A549 (cell line): Measurements from ENCODE around the gene MXRA7. TPM values are rescaled to one million over a fixed set of nuclear protein-coding genes. Genes with fewer than 3 reads are reported as not detected.

Experiments used
- ATAC-seq, 2 experiments: fragments of 200-7000 bp in 1 of 2; fragments of >200 bp in 1 of 2; cut with Nextera tagmentation in 1 of 2; cut with Tn5 transposase in 1 of 2; 3 replicates each; pipeline versions ENCODE4 v1.8.0 to v1.9.1; 2018 to 2020; ENCODE audit warnings: mild to moderate bottlenecking in 1 of 2, moderate library complexity in 1 of 2
- CTCF ChIA-PET: fragments of 300-600 bp; sonication (Branson Sonifier 250); formaldehyde crosslinking; extraction: SDS; loops from one replicate; lab custom pipeline; 2021; ENCODE audit warnings: antibody characterized with exemption, inconsistent platforms; lab: Yijun Ruan, JAX
- POLR2A ChIA-PET: fragments of 350-600 bp; formaldehyde crosslinking; extraction: SDS; loops from one replicate; lab custom pipeline; 2021; ENCODE audit warnings: antibody characterized with exemption, inconsistent platforms; lab: Yijun Ruan, JAX
- DNase-seq, 2 experiments: peaks; one replicate each; pipeline versions ENCODE4 v3.0.0 to v3.0.0-alpha.2; 2011 to 2016; ENCODE audit warnings: low read depth in 1 of 2, low spot score in 1 of 2
- FAIRE-seq: peaks from 2 replicates; lab custom pipeline; 2011; peaks lifted over from hg19 to GRCh38; lab: Jason Lieb, UNC
- H3K27ac ChIP-seq, 2 experiments: fragments of >200 bp; sonication (Bioruptor Twin); formaldehyde crosslinking; 3 replicates each; pipeline ENCODE4 v1.5.1; 2016 to 2017
- H3K4me1 ChIP-seq: fragments of >200 bp; sonication (Bioruptor Twin); formaldehyde crosslinking; 3 replicates; pipeline ENCODE4 v1.6.1; 2016
- H3K4me2 ChIP-seq: fragments of >200 bp; sonication (Bioruptor Twin); formaldehyde crosslinking; 3 replicates; pipeline ENCODE4 v1.6.1; 2016
- H3K4me3 ChIP-seq: fragments of >200 bp; sonication (Bioruptor Twin); formaldehyde crosslinking; 3 replicates; pipeline ENCODE4 v1.5.1; 2016
- H3K9me3 ChIP-seq: fragments of >200 bp; sonication (Bioruptor Twin); formaldehyde crosslinking; 3 replicates; pipeline ENCODE4 v1.6.1; 2016
- BHLHE40 ChIP-seq: IDR thresholded peaks from 2 replicates; pipeline ENCODE4 v1.6.1; 2012; ENCODE audit warnings: low read depth, low read length, inconsistent platforms
- CBX2 ChIP-seq: fragments of 200-600 bp; sonication (generic); IDR thresholded peaks from 2 replicates; pipeline ENCODE4 v1.6.1; 2016; ENCODE audit warnings: low read depth, mild to moderate bottlenecking, borderline replicate concordance
- CHD2 ChIP-seq: fragments of 150-350 bp; IDR thresholded peaks from 2 replicates; pipeline ENCODE4 v1.6.1; 2014; ENCODE audit warnings: low read length; ENCODE audit not compliant: partially characterized antibody
- EHMT2 ChIP-seq: fragments of 200-600 bp; sonication (generic); IDR thresholded peaks from 2 replicates; pipeline ENCODE4 v1.6.1; 2016; ENCODE audit warnings: antibody characterized with exemption, low read depth, mild to moderate bottlenecking, moderate library complexity
- EP300 ChIP-seq, 2 experiments: fragments of >200 bp; sonication (Bioruptor Twin); formaldehyde crosslinking; IDR thresholded peaks; 2 replicates in 1 of 2; 3 replicates in 1 of 2; pipeline ENCODE4 v1.6.1; 2016 to 2017
- FOSB ChIP-seq: fragments of 250-450 bp; sonication (Bioruptor Pico); IDR thresholded peaks from 2 replicates; pipeline ENCODE4 v1.5.0; 2020; ENCODE audit warnings: mild to moderate bottlenecking, moderate library complexity
- FOSL2 ChIP-seq, 2 experiments: fragments of 450-650 bp in 1 of 2; fragments of >200 bp in 1 of 2; sonication (Bioruptor Twin) in 1 of 2; formaldehyde crosslinking; IDR thresholded peaks; 2 replicates each; pipeline versions ENCODE4 v1.5.0 to v1.6.1; 2016 to 2020; ENCODE audit warnings: mild to moderate bottlenecking in 1 of 2, moderate library complexity in 1 of 2
- GATA3 ChIP-seq: IDR thresholded peaks from 2 replicates; pipeline ENCODE4 v1.6.1; 2012; ENCODE audit warnings: borderline replicate concordance
- HEYL ChIP-seq: fragments of 250-450 bp; sonication (Bioruptor Pico); IDR thresholded peaks from 2 replicates; pipeline ENCODE4 v1.8.0; 2021; ENCODE audit warnings: mild to moderate bottlenecking, moderate library complexity
- HOXA7 ChIP-seq: fragments of 250-450 bp; sonication (Bioruptor Pico); IDR thresholded peaks from 2 replicates; pipeline ENCODE4 v1.5.0; 2020; ENCODE audit warnings: mild to moderate bottlenecking, moderate library complexity
- HOXB13 ChIP-seq: fragments of 250-450 bp; sonication (Bioruptor Pico); IDR thresholded peaks from 2 replicates; pipeline ENCODE4 v1.5.0; 2020; ENCODE audit warnings: low read depth, mild to moderate bottlenecking, moderate library complexity
- HOXB5 ChIP-seq: fragments of 250-450 bp; sonication (Bioruptor Pico); IDR thresholded peaks from 2 replicates; pipeline ENCODE4 v1.5.0; 2020; ENCODE audit warnings: mild to moderate bottlenecking, moderate library complexity
- JUNB ChIP-seq: fragments of >200 bp; sonication (Bioruptor Twin); formaldehyde crosslinking; IDR thresholded peaks from 2 replicates; pipeline ENCODE4 v1.6.1; 2016
- KDM1A ChIP-seq: fragments of 200-600 bp; sonication (generic); IDR thresholded peaks from 2 replicates; pipeline ENCODE4 v1.6.1; 2016; ENCODE audit warnings: low read depth, mild to moderate bottlenecking
- MAZ ChIP-seq: fragments of 150-350 bp; IDR thresholded peaks from 2 replicates; pipeline ENCODE4 v1.6.1; 2014; ENCODE audit warnings: antibody characterized with exemption, low read depth, low read length, borderline replicate concordance
- MYC ChIP-seq: IDR thresholded peaks from 2 replicates; pipeline ENCODE4 v1.6.1; 2012; ENCODE audit warnings: mild to moderate bottlenecking, inconsistent platforms, low read length, improper control_type of control experiment, borderline replicate concordance
- PHF8 ChIP-seq: fragments of 200-600 bp; sonication (generic); IDR thresholded peaks from 2 replicates; pipeline ENCODE4 v1.6.1; 2016; ENCODE audit warnings: low read depth, mild to moderate bottlenecking, antibody characterized with exemption, moderate library complexity, borderline replicate concordance
- POLR2A ChIP-seq: IDR thresholded peaks from 2 replicates; pipeline ENCODE4 v1.6.1; 2012; ENCODE audit warnings: mild to moderate bottlenecking, low read length
- POLR2AphosphoS2 ChIP-seq: conservative IDR thresholded peaks from 2 replicates; pipeline ENCODE4 v1.6.1; 2012; ENCODE audit warnings: low read length, improper control_type of control experiment, inconsistent platforms
- RARB ChIP-seq: fragments of 250-450 bp; sonication (Bioruptor Pico); IDR thresholded peaks from 2 replicates; pipeline ENCODE4 v1.8.0; 2021; ENCODE audit warnings: mild to moderate bottlenecking, moderate library complexity
- RNF2 ChIP-seq: fragments of 200-600 bp; sonication (generic); IDR thresholded peaks from 2 replicates; pipeline ENCODE4 v1.6.1; 2016; ENCODE audit warnings: low read depth, mild to moderate bottlenecking, antibody characterized with exemption, moderate library complexity, borderline replicate concordance
- SMC3 ChIP-seq: fragments of >200 bp; sonication (Bioruptor Twin); formaldehyde crosslinking; IDR thresholded peaks from 3 replicates; pipeline ENCODE4 v1.6.1; 2018; ENCODE audit warnings: inconsistent platforms
- ZFP36 ChIP-seq: fragments of 450-650 bp; IDR thresholded peaks from 2 replicates; pipeline ENCODE4 v1.6.1; 2014; ENCODE audit warnings: borderline replicate concordance; ENCODE audit not compliant: partially characterized antibody
- ZNF302 ChIP-seq: fragments of 250-450 bp; sonication (Bioruptor Pico); IDR thresholded peaks from 2 replicates; pipeline ENCODE4 v1.9.0; 2021; ENCODE audit warnings: inconsistent platforms, mild to moderate bottlenecking, moderate library complexity
- WGBS: methylation state at CpG from one replicate; pipeline ENCODE4 v1.1.6; 2017; ENCODE audit errors: missing lambda C conversion rate; 5-methylcytosine and 5-hydroxymethylcytosine counted together
- polyA plus RNA-seq, 4 experiments: library from polyadenylated mRNA; depleted of rRNA in 3 of 4; stranded (reverse); fragments of >200 nt; fragmentation: RNase III in 1 of 4; extraction: RNeasy Plus Mini Kit Qiagen cat#74134 plus additional on column Dnase treatment in 1 of 4; gene quantifications; 2 replicates in 3 of 4; 3 replicates in 1 of 4; pipeline ENCODE4 v1.2.3, GENCODE V29; 2011 to 2017
- TF ChIP-seq, protein P1 (sequence below): fragments of 150-350 bp; IDR thresholded peaks from 2 replicates; pipeline ENCODE4 v1.6.1; 2014; ENCODE audit warnings: low read depth, mild to moderate bottlenecking, low read length
- TF ChIP-seq, protein P2 (sequence below): fragments of >200 bp; sonication (Bioruptor Twin); formaldehyde crosslinking; IDR thresholded peaks from 3 replicates; pipeline ENCODE4 v1.5.1; 2016
- TF ChIP-seq, protein P3 (sequence below): fragments of 450-650 bp; IDR thresholded peaks from 2 replicates; pipeline ENCODE4 v1.6.1; 2014; ENCODE audit warnings: antibody characterized with exemption
- TF ChIP-seq, protein P4 (sequence below): IDR thresholded peaks from 2 replicates; pipeline ENCODE4 v1.6.1; 2012; ENCODE audit warnings: low read depth, borderline replicate concordance
- TF ChIP-seq, protein P5 (sequence below): IDR thresholded peaks from 2 replicates; pipeline ENCODE4 v1.6.1; 2012
- TF ChIP-seq, protein P6 (sequence below): fragments of >200 bp; sonication (Bioruptor Twin); formaldehyde crosslinking; IDR thresholded peaks from 2 replicates; pipeline ENCODE4 v1.6.1; 2016
- TF ChIP-seq, protein P7 (sequence below): IDR thresholded peaks from 2 replicates; pipeline ENCODE4 v1.6.1; 2012

MXRA7 gene
- polyA plus RNA-seq, 2 of the 4 experiments (the other 2 are of a cell fraction) = 47.8 to 57.2 TPM

DNA sequence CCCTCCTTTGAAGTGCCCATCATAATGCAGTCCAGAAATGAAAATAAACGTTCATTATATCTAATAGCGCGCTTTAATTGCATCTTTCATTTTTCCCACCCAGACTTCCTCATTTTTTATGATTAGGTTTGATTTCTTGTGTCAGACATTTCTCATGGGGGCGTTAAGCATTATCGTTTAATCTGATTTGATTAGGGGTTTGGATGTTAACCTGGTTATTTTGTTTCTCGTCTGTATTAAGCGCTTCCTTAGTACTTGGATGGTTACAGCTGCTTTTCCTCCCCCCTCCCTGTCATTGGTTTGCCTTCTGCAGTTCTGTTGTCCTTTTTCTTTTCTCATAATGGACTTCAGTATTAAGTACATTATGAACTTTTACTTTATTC is 27.7 kb upstream of the MXRA7 start:
- H3K4me3 ChIP-seq = peak overlapping the region; percentile 95
- no peak for FAIRE-seq
- POLR2A ChIA-PET = interaction anchor here (1.0 to 1.1 kb wide), 4 partner anchors 11 to 181 kb away, joined by 3 to 8 read pairs (median 4); partner anchors contain the start of genes JMJD6 and METTL23
- TF ChIP-seq ZFP36 (no peak), ZNF302 (CRISPR knock-in tag) (no peak), FOSB (CRISPR knock-in tag) (no peak), EHMT2 (no peak), EP300 (IDR thresholded peaks at IDR 0.05) (no peak), HOXB5 (no peak), SMC3 (no peak), KDM1A (no peak), JUNB (no peak), HEYL (CRISPR knock-in tag) (no peak), MAZ (no peak), RARB (no peak), HOXA7 (CRISPR knock-in tag) (no peak)
- TF ChIP-seq, protein P1, sequence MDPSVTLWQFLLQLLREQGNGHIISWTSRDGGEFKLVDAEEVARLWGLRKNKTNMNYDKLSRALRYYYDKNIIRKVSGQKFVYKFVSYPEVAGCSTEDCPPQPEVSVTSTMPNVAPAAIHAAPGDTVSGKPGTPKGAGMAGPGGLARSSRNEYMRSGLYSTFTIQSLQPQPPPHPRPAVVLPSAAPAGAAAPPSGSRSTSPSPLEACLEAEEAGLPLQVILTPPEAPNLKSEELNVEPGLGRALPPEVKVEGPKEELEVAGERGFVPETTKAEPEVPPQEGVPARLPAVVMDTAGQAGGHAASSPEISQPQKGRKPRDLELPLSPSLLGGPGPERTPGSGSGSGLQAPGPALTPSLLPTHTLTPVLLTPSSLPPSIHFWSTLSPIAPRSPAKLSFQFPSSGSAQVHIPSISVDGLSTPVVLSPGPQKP = no peak
- TF ChIP-seq, protein P2, sequence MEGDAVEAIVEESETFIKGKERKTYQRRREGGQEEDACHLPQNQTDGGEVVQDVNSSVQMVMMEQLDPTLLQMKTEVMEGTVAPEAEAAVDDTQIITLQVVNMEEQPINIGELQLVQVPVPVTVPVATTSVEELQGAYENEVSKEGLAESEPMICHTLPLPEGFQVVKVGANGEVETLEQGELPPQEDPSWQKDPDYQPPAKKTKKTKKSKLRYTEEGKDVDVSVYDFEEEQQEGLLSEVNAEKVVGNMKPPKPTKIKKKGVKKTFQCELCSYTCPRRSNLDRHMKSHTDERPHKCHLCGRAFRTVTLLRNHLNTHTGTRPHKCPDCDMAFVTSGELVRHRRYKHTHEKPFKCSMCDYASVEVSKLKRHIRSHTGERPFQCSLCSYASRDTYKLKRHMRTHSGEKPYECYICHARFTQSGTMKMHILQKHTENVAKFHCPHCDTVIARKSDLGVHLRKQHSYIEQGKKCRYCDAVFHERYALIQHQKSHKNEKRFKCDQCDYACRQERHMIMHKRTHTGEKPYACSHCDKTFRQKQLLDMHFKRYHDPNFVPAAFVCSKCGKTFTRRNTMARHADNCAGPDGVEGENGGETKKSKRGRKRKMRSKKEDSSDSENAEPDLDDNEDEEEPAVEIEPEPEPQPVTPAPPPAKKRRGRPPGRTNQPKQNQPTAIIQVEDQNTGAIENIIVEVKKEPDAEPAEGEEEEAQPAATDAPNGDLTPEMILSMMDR = no peak
- TF ChIP-seq, all 56 proteins: peak for 0
- CTCF ChIA-PET = interaction anchor here (1.2 to 2.8 kb wide), 6 partner anchors 11 to 349 kb away, joined by 3 to 9 read pairs (median 5); partner anchors contain the start of genes METTL23 and MGAT5B
- H3K4me1 ChIP-seq = peaks cover 25% of the 10 kb centered on the region
- H3K9me3 ChIP-seq = no peaks in the 10 kb centered on the region
- ATAC-seq (no peak), DNase-seq (no peak)
- H3K27ac ChIP-seq = peak overlapping the region; percentile 90 to 97
- 3% methylated on average over 7 of the region's 7 CpGs for WGBS
- H3K4me2 ChIP-seq = peak overlapping the region; percentile 90

DNA sequence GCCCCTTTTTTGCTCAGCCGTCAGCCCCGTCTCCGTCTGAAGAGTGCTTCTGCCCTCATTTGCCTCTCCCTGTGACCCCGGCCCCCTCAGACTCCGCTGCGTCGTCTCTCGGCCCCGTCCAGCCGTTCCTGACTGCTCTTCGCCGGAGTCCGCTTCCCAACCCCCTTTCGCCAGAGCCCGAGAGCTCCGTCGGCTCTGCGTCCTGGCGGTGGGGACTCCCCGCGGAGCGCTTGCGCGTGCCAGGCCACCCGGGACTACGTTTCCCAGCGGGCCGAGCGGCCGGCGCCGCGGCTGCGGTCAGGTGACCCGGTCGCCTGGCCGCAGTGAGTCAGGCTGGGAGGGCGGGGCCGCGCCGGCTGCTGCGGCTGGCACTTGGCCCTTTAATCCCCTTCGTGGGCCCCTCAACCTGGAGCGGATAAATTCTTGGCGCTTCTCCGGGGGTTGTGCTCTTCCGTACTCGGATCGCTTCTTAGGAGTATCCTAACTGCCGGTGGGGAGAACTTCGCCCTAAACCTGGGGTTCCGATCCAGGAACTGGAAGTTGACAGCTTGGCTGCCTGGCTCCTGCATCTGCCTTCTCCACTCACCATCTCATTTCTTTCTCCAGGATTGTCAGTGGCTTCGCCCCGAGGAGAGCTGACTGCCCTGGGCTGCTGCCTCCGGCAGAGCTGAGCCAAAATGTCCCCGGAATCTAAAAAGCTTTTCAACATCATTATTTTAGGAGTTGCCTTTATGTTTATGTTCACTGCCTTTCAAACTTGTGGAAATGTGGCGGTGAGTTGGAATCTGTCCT is 27.1 kb upstream of the MXRA7 start, which contains the start of gene MFSD11:
Gene MFSD11, plus strand, starts transcription at position 444 of the 792 bp plus-strand sequence. Its CDS starts 234 bp downstream, at position 678.
- ATAC-seq (peak; percentile 78 to 86), FAIRE-seq (no peak), DNase-seq (peak; percentile 93 to 98)
- ChIA-PET POLR2A (interaction anchor here (0.5 to 1.3 kb wide), 8 partner anchors 8 to 318 kb away, joined by 3 to 8 read pairs (median 4); partner anchors contain the start of genes JMJD6 and METTL23), CTCF (interaction anchor here (0.7 to 2.8 kb wide), 6 partner anchors 11 to 349 kb away, joined by 3 to 9 read pairs (median 5); partner anchors contain the start of gene METTL23)
- Histone ChIP-seq H3K4me2 (peak within 1 kb of the TSS; percentile 90), H3K9me3 (no peaks in the 10 kb centered on the region), H3K4me1 (peaks cover 31% of the 10 kb centered on the region), H3K27ac (peak within 1 kb of the TSS; percentile 97 to 98), H3K4me3 (peak within 1 kb of the TSS; percentile 95)
- WGBS = 1% methylated on average over 44 of the region's 57 CpGs
- TF ChIP-seq, protein P3, sequence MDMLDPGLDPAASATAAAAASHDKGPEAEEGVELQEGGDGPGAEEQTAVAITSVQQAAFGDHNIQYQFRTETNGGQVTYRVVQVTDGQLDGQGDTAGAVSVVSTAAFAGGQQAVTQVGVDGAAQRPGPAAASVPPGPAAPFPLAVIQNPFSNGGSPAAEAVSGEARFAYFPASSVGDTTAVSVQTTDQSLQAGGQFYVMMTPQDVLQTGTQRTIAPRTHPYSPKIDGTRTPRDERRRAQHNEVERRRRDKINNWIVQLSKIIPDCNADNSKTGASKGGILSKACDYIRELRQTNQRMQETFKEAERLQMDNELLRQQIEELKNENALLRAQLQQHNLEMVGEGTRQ = peak; percentile 88
- TF ChIP-seq POLR2A (peak; percentile 49), GATA3 (peak; percentile 33; the same call in 1 of the 2 replicates), BHLHE40 (peak; percentile 46; the same call in 1 of the 2 replicates), MYC (peak; percentile 52; the same call in 1 of the 2 replicates), FOSL2 (IDR thresholded peaks at IDR 0.05) (0 out of 2 replicates have a peak, but pooled peaks have one; percentile 23), FOSL2 (CRISPR knock-in tag; IDR thresholded peaks at IDR 0.05) (peak; percentile 97), PHF8 (peak; percentile 32; the same call in 1 of the 2 replicates), HOXB13 (CRISPR knock-in tag) (no peak), FOSB (CRISPR knock-in tag) (no peak), POLR2AphosphoS2 (no peak), RNF2 (no peak), CHD2 (peak; percentile 19), CBX2 (no peak)
- TF ChIP-seq, protein P4, sequence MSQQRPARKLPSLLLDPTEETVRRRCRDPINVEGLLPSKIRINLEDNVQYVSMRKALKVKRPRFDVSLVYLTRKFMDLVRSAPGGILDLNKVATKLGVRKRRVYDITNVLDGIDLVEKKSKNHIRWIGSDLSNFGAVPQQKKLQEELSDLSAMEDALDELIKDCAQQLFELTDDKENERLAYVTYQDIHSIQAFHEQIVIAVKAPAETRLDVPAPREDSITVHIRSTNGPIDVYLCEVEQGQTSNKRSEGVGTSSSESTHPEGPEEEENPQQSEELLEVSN = peak; percentile 7; the same call in 1 of the 2 replicates
- TF ChIP-seq, protein P5, sequence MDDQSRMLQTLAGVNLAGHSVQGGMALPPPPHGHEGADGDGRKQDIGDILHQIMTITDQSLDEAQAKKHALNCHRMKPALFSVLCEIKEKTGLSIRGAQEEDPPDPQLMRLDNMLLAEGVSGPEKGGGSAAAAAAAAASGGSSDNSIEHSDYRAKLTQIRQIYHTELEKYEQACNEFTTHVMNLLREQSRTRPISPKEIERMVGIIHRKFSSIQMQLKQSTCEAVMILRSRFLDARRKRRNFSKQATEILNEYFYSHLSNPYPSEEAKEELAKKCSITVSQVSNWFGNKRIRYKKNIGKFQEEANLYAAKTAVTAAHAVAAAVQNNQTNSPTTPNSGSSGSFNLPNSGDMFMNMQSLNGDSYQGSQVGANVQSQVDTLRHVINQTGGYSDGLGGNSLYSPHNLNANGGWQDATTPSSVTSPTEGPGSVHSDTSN = peak; percentile 45; the same call in 1 of the 2 replicates
- TF ChIP-seq, protein P6, sequence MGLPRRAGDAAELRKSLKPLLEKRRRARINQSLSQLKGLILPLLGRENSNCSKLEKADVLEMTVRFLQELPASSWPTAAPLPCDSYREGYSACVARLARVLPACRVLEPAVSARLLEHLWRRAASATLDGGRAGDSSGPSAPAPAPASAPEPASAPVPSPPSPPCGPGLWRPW = no peak
- TF ChIP-seq, protein P7, sequence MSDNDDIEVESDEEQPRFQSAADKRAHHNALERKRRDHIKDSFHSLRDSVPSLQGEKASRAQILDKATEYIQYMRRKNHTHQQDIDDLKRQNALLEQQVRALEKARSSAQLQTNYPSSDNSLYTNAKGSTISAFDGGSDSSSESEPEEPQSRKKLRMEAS = peak; percentile 45; the same call in 1 of the 2 replicates
